IPS-15b (cell line): ENCODE data around the gene IGF2.

Experiments used
- H3K27me3 ChIP-seq: one replicate; pipeline ENCODE4 v1.6.1; 2013; ENCODE audit warnings: low read length; ENCODE audit not compliant: control insufficient read depth, insufficient read depth
- H3K36me3 ChIP-seq: one replicate; pipeline ENCODE4 v1.6.1; 2013; ENCODE audit warnings: low read length; ENCODE audit not compliant: control insufficient read depth, insufficient read depth
- H3K4me1 ChIP-seq: one replicate; pipeline ENCODE4 v1.6.1; 2013; ENCODE audit warnings: mild to moderate bottlenecking, low read length; ENCODE audit not compliant: control insufficient read depth, insufficient read depth
- H3K4me3 ChIP-seq: one replicate; pipeline ENCODE4 v1.5.1; 2013; ENCODE audit warnings: low read depth, low read length
- H3K9ac ChIP-seq: one replicate; pipeline ENCODE4 v1.6.1; 2013; ENCODE audit warnings: low read depth, mild to moderate bottlenecking, low read length
- H3K9me3 ChIP-seq: one replicate; pipeline ENCODE4 v1.6.1; 2013; ENCODE audit warnings: mild to moderate bottlenecking, low read length; ENCODE audit not compliant: control insufficient read depth, insufficient read depth

Gene IGF2

GRCh38 chr11:2148595-2148994 lies 9.4 kb upstream of the IGF2 start:
- H3K36me3 ChIP-seq = no peaks in the 10 kb centered on the region
- H3K4me3 ChIP-seq = no peak overlapping the region
- H3K4me1 ChIP-seq = peaks cover 2% of the 10 kb centered on the region
- peaks cover 66% of the 10 kb centered on the region for H3K27me3 ChIP-seq
- H3K9me3 ChIP-seq = no peaks in the 10 kb centered on the region
- no peak overlapping the region for H3K9ac ChIP-seq

- peak overlapping the region; percentile 13 for H3K4me3 ChIP-seq
- peaks cover 2% of the 10 kb centered on the region for H3K4me1 ChIP-seq
- peaks cover 78% of the 10 kb centered on the region for H3K27me3 ChIP-seq
- H3K9me3 ChIP-seq = no peaks in the 10 kb centered on the region
- H3K9ac ChIP-seq = no peak overlapping the region
- no peaks in the 10 kb centered on the region for H3K36me3 ChIP-seq
These were observed 8.2 kb upstream of the IGF2 start for GRCh38 chr11:2147391-2147790.

DNA sequence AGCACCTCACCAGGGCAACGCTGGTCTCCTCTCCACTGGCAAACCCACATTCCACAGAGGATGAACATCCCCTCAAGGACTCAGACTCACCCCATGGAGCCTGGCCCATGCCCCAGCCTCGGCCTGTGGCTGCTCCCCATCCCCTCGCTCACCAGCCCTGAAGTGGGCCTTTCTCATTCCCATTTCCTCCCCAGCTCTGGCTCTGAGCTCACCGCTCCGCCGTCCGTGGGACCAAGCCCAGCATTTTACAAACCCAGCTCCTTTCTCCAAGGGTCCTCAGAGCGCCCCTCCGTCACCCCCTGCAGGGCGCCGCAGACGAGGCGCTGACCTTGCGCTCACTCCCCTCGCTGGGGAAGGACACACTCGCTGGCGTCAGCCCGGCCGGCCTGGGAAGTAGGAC lies 6.9 kb upstream of the IGF2 start:
- no peaks in the 10 kb centered on the region for H3K36me3 ChIP-seq
- no peaks in the 10 kb centered on the region for H3K4me1 ChIP-seq
- H3K9me3 ChIP-seq = no peaks in the 10 kb centered on the region
- H3K9ac ChIP-seq = no peak overlapping the region
- peak overlapping the region; percentile 22 for H3K4me3 ChIP-seq
- peaks cover 88% of the 10 kb centered on the region for H3K27me3 ChIP-seq

DNA sequence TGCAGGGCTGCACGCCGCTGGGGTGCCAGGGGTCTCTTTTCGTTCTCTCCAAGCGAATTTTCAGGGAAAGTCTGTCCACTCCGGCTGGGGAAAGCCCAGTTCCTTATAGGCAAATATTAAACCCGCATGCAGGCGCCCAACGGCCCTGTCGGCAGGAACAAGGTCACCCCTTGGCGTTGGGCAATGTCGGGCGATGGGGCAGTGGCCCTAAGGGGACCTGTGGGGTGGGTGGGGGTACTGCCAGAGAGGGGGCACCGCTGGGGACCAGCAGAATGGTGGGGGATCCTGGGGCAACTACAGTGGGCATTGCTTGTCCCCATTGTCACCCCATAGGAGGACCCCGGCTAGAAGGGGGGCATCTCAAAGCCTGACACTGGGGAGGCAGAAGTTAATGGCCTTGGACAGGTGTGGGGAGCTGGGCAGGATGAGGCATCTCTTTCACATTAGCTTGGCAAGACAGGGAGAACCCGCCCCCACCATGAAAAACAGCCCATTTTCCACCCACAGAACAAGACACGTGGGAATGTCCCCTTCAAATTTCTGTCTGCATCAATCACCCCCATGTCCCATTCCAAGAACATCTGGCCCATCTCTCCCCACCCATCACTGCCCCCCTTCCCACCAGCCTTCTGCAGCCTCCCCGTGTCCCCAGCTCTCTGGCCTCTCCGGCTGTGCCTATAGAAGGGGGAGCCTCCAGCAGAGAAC lies 5.5 kb upstream of the IGF2 start:
- Histone ChIP-seq H3K9ac (no peak overlapping the region), H3K27me3 (peaks cover 96% of the 10 kb centered on the region), H3K9me3 (no peaks in the 10 kb centered on the region), H3K36me3 (no peaks in the 10 kb centered on the region), H3K4me1 (no peaks in the 10 kb centered on the region), H3K4me3 (no peak overlapping the region)

- no peak overlapping the region for H3K9ac ChIP-seq
- H3K4me1 ChIP-seq = no peaks in the 10 kb centered on the region
- no peaks in the 10 kb centered on the region for H3K36me3 ChIP-seq
- no peaks in the 10 kb centered on the region for H3K9me3 ChIP-seq
- no peak overlapping the region for H3K4me3 ChIP-seq
- H3K27me3 ChIP-seq = peaks cover 92% of the 10 kb centered on the region
These were observed 4.8 kb upstream of the IGF2 start for GRCh38 chr11:2143799-2144543.

DNA sequence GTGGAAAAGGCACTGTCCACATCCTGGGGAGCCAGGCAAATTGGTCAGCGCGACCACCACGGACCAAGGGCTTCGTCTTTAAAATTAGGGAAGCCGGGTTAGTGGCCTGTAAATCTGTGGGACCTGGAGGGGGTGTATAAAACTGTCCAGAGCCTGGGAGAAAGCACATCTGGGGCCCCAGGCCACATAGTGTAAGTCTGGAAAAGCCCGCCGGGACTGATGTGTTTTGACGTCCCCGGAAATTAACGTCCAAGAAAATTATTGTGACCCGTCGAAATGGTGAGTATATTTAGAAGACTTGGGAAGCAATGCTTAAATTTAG lies 4.2 kb upstream of the IGF2 start:
- Histone ChIP-seq H3K27me3 (peaks cover 87% of the 10 kb centered on the region), H3K9ac (no peak overlapping the region), H3K36me3 (no peaks in the 10 kb centered on the region), H3K4me3 (no peak overlapping the region), H3K4me1 (no peaks in the 10 kb centered on the region), H3K9me3 (no peaks in the 10 kb centered on the region)

- H3K9me3 ChIP-seq = no peaks in the 10 kb centered on the region
- no peak overlapping the region for H3K4me3 ChIP-seq
- no peaks in the 10 kb centered on the region for H3K4me1 ChIP-seq
- no peak overlapping the region for H3K9ac ChIP-seq
- no peaks in the 10 kb centered on the region for H3K36me3 ChIP-seq
- peaks cover 80% of the 10 kb centered on the region for H3K27me3 ChIP-seq
These were observed 3.6 kb upstream of the IGF2 start for GRCh38 chr11:2142762-2143202.

GRCh38 chr11:2142300-2142759 lies 3.1 kb upstream of the IGF2 start:
- Histone ChIP-seq H3K36me3 (no peaks in the 10 kb centered on the region), H3K27me3 (peaks cover 76% of the 10 kb centered on the region), H3K9ac (no peak overlapping the region), H3K9me3 (no peaks in the 10 kb centered on the region), H3K4me1 (no peaks in the 10 kb centered on the region), H3K4me3 (no peak overlapping the region)

GRCh38 chr11:2140411-2141400 lies 1.5 kb upstream of the IGF2 start:
- Histone ChIP-seq H3K27me3 (peaks cover 73% of the 10 kb centered on the region), H3K36me3 (no peaks in the 10 kb centered on the region), H3K9me3 (no peaks in the 10 kb centered on the region), H3K4me1 (no peaks in the 10 kb centered on the region), H3K9ac (no peak overlapping the region), H3K4me3 (peak overlapping the region; percentile 23)

- Histone ChIP-seq H3K4me1 (no peaks in the 10 kb centered on the region), H3K9ac (no peak overlapping the region), H3K9me3 (no peaks in the 10 kb centered on the region), H3K27me3 (peaks cover 67% of the 10 kb centered on the region), H3K4me3 (peak overlapping the region; percentile 18), H3K36me3 (no peaks in the 10 kb centered on the region)
These were observed 590 bp upstream of the IGF2 start for GRCh38 chr11:2139621-2140337.
